Smooth muscle cell (in vitro differentiated cells): ENCODE data around the gene ZBTB43. TPM values are rescaled to one million over a fixed set of nuclear protein-coding genes. Genes with fewer than 3 reads are reported as not detected.

Experiments used
- DNase-seq: peaks from one replicate; lab custom pipeline; 2025; ENCODE audit not compliant: unreplicated experiment; lab: John Stamatoyannopoulos, UW
- H2AFZ ChIP-seq: fragments of 200-600 bp; sonication (generic); 2 replicates; pipeline ENCODE4 v1.6.0; 2016; ENCODE audit warnings: antibody characterized with exemption, low read depth, mild to moderate bottlenecking
- H3F3A ChIP-seq: fragments of 200-600 bp; sonication (generic); 2 replicates; pipeline ENCODE4 v1.6.0; 2017; ENCODE audit warnings: antibody characterized with exemption, low read depth
- H3K27ac ChIP-seq: fragments of 200-600 bp; sonication (generic); 2 replicates; pipeline ENCODE4 v1.5.1; 2016; ENCODE audit warnings: low read depth, mild to moderate bottlenecking
- H3K27me3 ChIP-seq: fragments of 200-600 bp; sonication (generic); 2 replicates; pipeline ENCODE4 v1.6.1; 2016; ENCODE audit warnings: low read depth, mild to moderate bottlenecking
- H3K36me3 ChIP-seq: fragments of 200-600 bp; sonication (generic); 2 replicates; pipeline ENCODE4 v1.5.1; 2016; ENCODE audit warnings: low read depth
- H3K4me1 ChIP-seq: fragments of 200-600 bp; sonication (generic); 2 replicates; pipeline ENCODE4 v1.5.1; 2016; ENCODE audit warnings: low read depth
- H3K4me2 ChIP-seq: fragments of 200-600 bp; sonication (generic); 2 replicates; pipeline ENCODE4 v1.6.0; 2016; ENCODE audit warnings: mild to moderate bottlenecking
- H3K4me3 ChIP-seq: fragments of 200-600 bp; sonication (generic); 2 replicates; pipeline ENCODE4 v1.5.1; 2016; ENCODE audit warnings: mild to moderate bottlenecking
- H3K79me2 ChIP-seq: fragments of 200-600 bp; sonication (generic); 2 replicates; pipeline ENCODE4 v1.6.0; 2016; ENCODE audit warnings: low read depth, mild to moderate bottlenecking
- H3K9ac ChIP-seq: fragments of 200-600 bp; sonication (generic); 2 replicates; pipeline ENCODE4 v1.6.0; 2016; ENCODE audit warnings: low read depth
- H3K9me3 ChIP-seq: fragments of 200-600 bp; sonication (generic); replicated peaks from 2 replicates; pipeline ENCODE4 v1.5.1; 2016; ENCODE audit warnings: low read depth
- H4K20me1 ChIP-seq: fragments of 200-600 bp; sonication (generic); 2 replicates; pipeline ENCODE4 v1.6.0; 2016; ENCODE audit warnings: low read depth
- CTCF ChIP-seq: fragments of 200-600 bp; sonication (generic); IDR thresholded peaks from 2 replicates; pipeline ENCODE4 v1.5.1; 2017; ENCODE audit warnings: borderline replicate concordance, mild to moderate bottlenecking, antibody characterized with exemption; ENCODE audit not compliant: insufficient read depth, poor library complexity, severe bottlenecking
- WGBS: methylation state at CpG from one replicate; pipeline ENCODE4 v1.1.7; 2016; ENCODE audit warnings: low lambda C conversion rate; 5-methylcytosine and 5-hydroxymethylcytosine counted together
- polyA plus RNA-seq: library from polyadenylated mRNA; unstranded; fragments of >200 nt; fragmentation: Nextera tagmentation; extraction: Ambion mirVana; gene quantifications from 2 replicates; pipeline ENCODE4 v1.2.1, GENCODE V29; 2016
- total RNA-seq: library from RNA; depleted of rRNA; stranded (reverse); fragments of >200 nt; gene quantifications from 2 replicates; pipeline ENCODE4 v1.2.3, GENCODE V29; 2014

Gene ZBTB43
- total and polyA plus RNA-seq, 2 experiments from 2014 or later, result 11.5 to 12.3 TPM

GRCh38 chr9:126833020-126833419, 28.2 kb downstream of the ZBTB43 start:
- TF ChIP-seq CTCF, result no peak
- Histone ChIP-seq H3K27me3 (no peaks in the 10 kb centered on the region), H3K27ac (no peak overlapping the region), H2AFZ (no peak overlapping the region), H3K9ac (no peak overlapping the region), H3F3A (no peaks in the 10 kb centered on the region), H3K4me2 (no peak overlapping the region), H3K36me3 (no peaks in the 10 kb centered on the region), H3K9me3 (no peaks in the 10 kb centered on the region), H3K4me1 (no peaks in the 10 kb centered on the region), H4K20me1 (peaks cover 95% of the 10 kb centered on the region), H3K79me2 (peaks cover 24% of the 10 kb centered on the region), H3K4me3 (no peak overlapping the region)
- DNase-seq, result no peak
- 98% methylated on average over 24 of the region's 24 CpGs for WGBS

GRCh38 chr9:126833710-126834345, 29.0 kb downstream of the ZBTB43 start:
- H2AFZ ChIP-seq, result no peak overlapping the region
- H3K9ac ChIP-seq, result no peak overlapping the region
- peaks cover 18% of the 10 kb centered on the region for H3K79me2 ChIP-seq
- no peak overlapping the region for H3K4me3 ChIP-seq
- DNase-seq, result no peak
- peaks cover 95% of the 10 kb centered on the region for H4K20me1 ChIP-seq
- no peaks in the 10 kb centered on the region for H3F3A ChIP-seq
- no peaks in the 10 kb centered on the region for H3K9me3 ChIP-seq
- 97% methylated on average over 8 of the region's 8 CpGs for WGBS
- H3K36me3 ChIP-seq, result no peaks in the 10 kb centered on the region
- no peak for TF ChIP-seq CTCF
- no peak overlapping the region for H3K27ac ChIP-seq
- no peaks in the 10 kb centered on the region for H3K4me1 ChIP-seq
- H3K4me2 ChIP-seq, result no peak overlapping the region
- H3K27me3 ChIP-seq, result no peaks in the 10 kb centered on the region

GRCh38 chr9:126834672-126835071, 29.8 kb downstream of the ZBTB43 start:
- H3F3A ChIP-seq, result no peaks in the 10 kb centered on the region
- H3K27ac ChIP-seq, result no peak overlapping the region
- DNase-seq, result no peak
- no peaks in the 10 kb centered on the region for H3K4me1 ChIP-seq
- H3K4me3 ChIP-seq, result no peak overlapping the region
- H3K79me2 ChIP-seq, result peaks cover 16% of the 10 kb centered on the region
- no peak overlapping the region for H3K9ac ChIP-seq
- H3K4me2 ChIP-seq, result no peak overlapping the region
- WGBS, result 100% methylated on average over 2 of the region's 2 CpGs
- peaks cover 93% of the 10 kb centered on the region for H4K20me1 ChIP-seq
- H3K27me3 ChIP-seq, result no peaks in the 10 kb centered on the region
- TF ChIP-seq CTCF, result no peak
- no peaks in the 10 kb centered on the region for H3K36me3 ChIP-seq
- H3K9me3 ChIP-seq, result no peaks in the 10 kb centered on the region
- H2AFZ ChIP-seq, result no peak overlapping the region

- Histone ChIP-seq H3K9me3 (no peaks in the 10 kb centered on the region), H3K27me3 (no peaks in the 10 kb centered on the region), H3K36me3 (no peaks in the 10 kb centered on the region), H3K79me2 (peaks cover 13% of the 10 kb centered on the region), H3F3A (no peaks in the 10 kb centered on the region), H2AFZ (no peak overlapping the region), H3K4me3 (no peak overlapping the region), H3K27ac (no peak overlapping the region), H3K4me1 (no peaks in the 10 kb centered on the region), H4K20me1 (peaks cover 89% of the 10 kb centered on the region), H3K4me2 (no peak overlapping the region), H3K9ac (no peak overlapping the region)
- DNase-seq, result no peak
- no peak for TF ChIP-seq CTCF
- WGBS, result 98% methylated on average over 2 of the region's 2 CpGs
Observed at GRCh38 chr9:126836216-126836615, 31.4 kb downstream of the ZBTB43 start.
